Measurements from ENCODE around the gene ARPP19. TPM values are rescaled to one million over a fixed set of nuclear protein-coding genes. Genes with fewer than 3 reads are reported as not detected.
A peak's percentile ranks its signal among the peaks of the same experiment; 100 is the strongest.

Gene ARPP19
- total and polyA plus RNA-seq, 10 of the 15 experiments (the other 5 are each of a cell fraction or from before 2014, with no cell fraction given), result 77.2 to 167 (median 121) TPM

DNA sequence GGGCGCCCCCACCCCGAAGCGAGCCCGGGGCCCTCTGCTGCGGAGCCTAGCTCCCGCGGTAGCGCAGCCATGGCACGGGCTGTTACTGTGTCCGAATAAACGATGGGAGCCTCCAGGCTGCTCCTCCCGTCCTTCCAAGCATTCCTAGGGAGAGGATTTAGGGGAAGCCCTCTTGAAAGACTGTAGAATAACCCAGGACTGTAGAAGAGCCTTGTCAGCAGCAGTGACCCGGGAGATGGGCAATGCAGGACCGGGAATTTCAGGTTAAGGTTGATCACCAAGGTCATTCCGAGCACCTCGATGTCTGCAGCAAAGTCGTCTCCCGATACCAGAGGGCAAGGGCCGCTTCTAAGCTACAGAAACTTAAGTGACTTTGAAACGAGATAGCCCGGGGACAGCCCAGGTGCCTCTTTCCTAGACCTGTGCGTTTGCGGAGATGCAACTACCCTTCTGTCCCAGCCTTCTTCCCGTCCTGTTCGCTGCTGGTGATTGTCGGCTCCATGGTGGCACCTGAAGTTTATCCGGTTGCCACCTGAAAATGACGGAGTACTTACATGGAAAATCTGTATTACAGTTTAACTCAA, 39.4 kb downstream of the ARPP19 start (continued):
- no peak for TF ChIP-seq POLR2AphosphoS5 (IDR thresholded peaks at IDR 0.05; ENCODE audit: low read length)
- peak; percentile 12; the same call in 1 of the 2 replicates for TF ChIP-seq GATAD2B (conservative IDR thresholded peaks at IDR 0.05; ENCODE audit: low read depth)
- TF ChIP-seq, protein P1, sequence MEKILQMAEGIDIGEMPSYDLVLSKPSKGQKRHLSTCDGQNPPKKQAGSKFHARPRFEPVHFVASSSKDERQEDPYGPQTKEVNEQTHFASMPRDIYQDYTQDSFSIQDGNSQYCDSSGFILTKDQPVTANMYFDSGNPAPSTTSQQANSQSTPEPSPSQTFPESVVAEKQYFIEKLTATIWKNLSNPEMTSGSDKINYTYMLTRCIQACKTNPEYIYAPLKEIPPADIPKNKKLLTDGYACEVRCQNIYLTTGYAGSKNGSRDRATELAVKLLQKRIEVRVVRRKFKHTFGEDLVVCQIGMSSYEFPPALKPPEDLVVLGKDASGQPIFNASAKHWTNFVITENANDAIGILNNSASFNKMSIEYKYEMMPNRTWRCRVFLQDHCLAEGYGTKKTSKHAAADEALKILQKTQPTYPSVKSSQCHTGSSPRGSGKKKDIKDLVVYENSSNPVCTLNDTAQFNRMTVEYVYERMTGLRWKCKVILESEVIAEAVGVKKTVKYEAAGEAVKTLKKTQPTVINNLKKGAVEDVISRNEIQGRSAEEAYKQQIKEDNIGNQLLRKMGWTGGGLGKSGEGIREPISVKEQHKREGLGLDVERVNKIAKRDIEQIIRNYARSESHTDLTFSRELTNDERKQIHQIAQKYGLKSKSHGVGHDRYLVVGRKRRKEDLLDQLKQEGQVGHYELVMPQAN (conservative IDR thresholded peaks at IDR 0.05), result 0 out of 2 replicates have a peak, but pooled peaks have one; percentile 28

DNA sequence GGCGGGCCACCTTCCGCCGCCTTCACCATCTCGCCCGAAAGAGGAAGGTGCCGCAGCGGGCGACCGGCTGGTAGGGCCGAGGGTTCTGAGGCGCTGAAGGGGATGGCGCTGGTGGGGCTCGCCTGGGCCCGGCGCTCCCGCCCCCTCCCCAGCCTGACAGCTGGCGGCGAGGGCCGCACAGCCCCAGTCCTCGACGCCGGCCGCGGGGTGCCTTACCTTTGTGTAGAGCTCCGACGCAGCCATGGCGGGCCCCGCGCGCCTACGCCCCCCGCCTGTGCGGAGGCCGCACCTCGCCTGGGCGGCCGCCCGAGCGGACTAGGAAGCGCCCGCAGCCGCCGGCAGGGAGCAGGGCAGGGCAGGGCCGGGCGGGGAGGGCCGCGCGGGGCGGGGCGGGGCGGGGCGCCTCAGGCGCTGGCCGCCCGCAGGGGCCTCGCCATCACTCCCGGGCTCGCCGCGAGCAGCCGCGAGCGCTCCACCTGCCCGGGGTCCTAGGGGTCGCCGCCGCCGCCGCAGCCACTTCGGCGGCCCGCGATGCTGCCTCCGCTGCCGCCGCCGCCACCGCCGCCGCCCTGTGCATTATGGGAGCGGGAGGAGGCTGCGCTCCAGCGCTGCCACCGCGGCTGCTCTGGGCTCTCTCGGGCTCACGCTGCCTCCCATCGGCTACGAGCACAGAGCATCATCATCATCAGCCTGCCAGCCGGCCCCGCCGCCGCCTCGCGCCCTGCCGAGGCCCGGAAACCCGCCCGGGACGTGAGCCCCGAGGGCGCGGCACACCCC, 40.1 kb downstream of the ARPP19 start, which contains the start of gene MYO5A:
MYO5A (minus strand) TSS at position 317 of the 777 bp plus-strand sequence; CDS start at position 243, 74 bp downstream.
- ChIA-PET CTCF (interaction anchor here (0.8 to 4.4 kb wide), 11 partner anchors 9 to 198 kb away, joined by 3 to 20 read pairs (median 4); no protein-coding TSS in a partner anchor), POLR2A (interaction anchor here (0.5 to 1.2 kb wide), 3 partner anchors 25 to 37 kb away, joined by 3 to 4 read pairs (median 4); no protein-coding TSS in a partner anchor), RAD21 (ENCODE audit: unreplicated experiment) (interaction anchor here (1.1 to 5.8 kb wide), 10 partner anchors 26 to 207 kb away, joined by 3 to 42 read pairs (median 5); no protein-coding TSS in a partner anchor), SMC1A (ENCODE audit: uncharacterized antibody, unreplicated experiment) (interaction anchor here (1.0 to 2.5 kb wide), 4 partner anchors 22 to 295 kb away, joined by 3 to 12 read pairs (median 6); no protein-coding TSS in a partner anchor)
- Histone ChIP-seq H4K20me1 (ENCODE audit: control insufficient read depth, insufficient read depth) (no peaks in the 10 kb centered on the region; the same call in 1 of the 2 replicates), H3K27me3 (replicated peaks in 1 of 2; ENCODE audit: control insufficient read depth in 2 of 2, insufficient read depth in 2 of 2, low read length in 1 of 2) (no peaks in the 10 kb centered on the region), H3K4me2 (ENCODE audit: control insufficient read depth, insufficient read depth) (peak within 1 kb of the TSS; percentile 95), H3K36me3 (ENCODE audit: control insufficient read depth in 2 of 2, insufficient read depth in 2 of 2, low read length in 1 of 2) (no peaks in the 10 kb centered on the region), H3K9me3 (replicated peaks; ENCODE audit: control insufficient read depth, insufficient read depth, low read length) (no peaks in the 10 kb centered on the region), H3K79me2 (ENCODE audit: control insufficient read depth, insufficient read depth, low read length) (peaks cover 25% of the 10 kb centered on the region), H3K27ac (ENCODE audit: control insufficient read depth, insufficient read depth) (peak within 1 kb of the TSS; percentile 39), H3K9ac (ENCODE audit: control insufficient read depth, insufficient read depth, low read length) (peak within 1 kb of the TSS; percentile 69), H3K4me3 (peak within 1 kb of the TSS; percentile 85), H3K4me1 (ENCODE audit: control insufficient read depth, insufficient read depth, low read length) (peaks cover 3% of the 10 kb centered on the region), H2AFZ (ENCODE audit: control insufficient read depth, low read depth, low read length) (peak within 1 kb of the TSS; percentile 94)
- no peak for FAIRE-seq
- intact Hi-C loops (cut with micrococcal nuclease; ENCODE audit: unreplicated experiment), result loop anchor here (1.0 to 5.0 kb wide), 3 partner anchors 62 to 196 kb away; no protein-coding TSS in a partner anchor
- under 1% methylated on average over 57 of the region's 103 CpGs for WGBS (ENCODE audit: insufficient coverage, insufficient replicate concordance, low lambda C conversion rate, missing lambda C conversion rate)
- in situ Hi-C loops (cut with MboI), result no loop called here
- BruUV-seq (replicated peaks), result no TSS peak
- peak; percentile 89 for ATAC-seq
- no peak for DNase-seq (ENCODE audit: low read depth, low spot score)
- no peak for TF ChIP-seq SRF (IDR thresholded peaks at IDR 0.05; ENCODE audit: low read depth in 2 of 2, low read length in 2 of 2)
- TF ChIP-seq HDGF (IDR thresholded peaks at IDR 0.05), result no peak
- TF ChIP-seq IRF4 (IDR thresholded peaks at IDR 0.05; ENCODE audit: low read depth, low read length), result no peak
- TF ChIP-seq JUNB (IDR thresholded peaks at IDR 0.05), result no peak
- no peak for TF ChIP-seq POLR2AphosphoS2 (IDR thresholded peaks at IDR 0.05; ENCODE audit: low read depth, low read length)
- TF ChIP-seq ZSCAN29 (IDR thresholded peaks at IDR 0.05), result no peak
- TF ChIP-seq CHD2 (IDR thresholded peaks at IDR 0.05; ENCODE audit: borderline replicate concordance, low read depth, low read length), result no peak
- TF ChIP-seq CREB1 (IDR thresholded peaks at IDR 0.05; ENCODE audit: low read depth), result peak; percentile 32; the same call in 1 of the 2 replicates
- TF ChIP-seq SREBF2 (IDR thresholded peaks at IDR 0.05; ENCODE audit: low read length), result no peak
- TF ChIP-seq SUZ12 (IDR thresholded peaks at IDR 0.05; ENCODE audit: unreplicated experiment), result no peak
- TF ChIP-seq, protein P2, sequence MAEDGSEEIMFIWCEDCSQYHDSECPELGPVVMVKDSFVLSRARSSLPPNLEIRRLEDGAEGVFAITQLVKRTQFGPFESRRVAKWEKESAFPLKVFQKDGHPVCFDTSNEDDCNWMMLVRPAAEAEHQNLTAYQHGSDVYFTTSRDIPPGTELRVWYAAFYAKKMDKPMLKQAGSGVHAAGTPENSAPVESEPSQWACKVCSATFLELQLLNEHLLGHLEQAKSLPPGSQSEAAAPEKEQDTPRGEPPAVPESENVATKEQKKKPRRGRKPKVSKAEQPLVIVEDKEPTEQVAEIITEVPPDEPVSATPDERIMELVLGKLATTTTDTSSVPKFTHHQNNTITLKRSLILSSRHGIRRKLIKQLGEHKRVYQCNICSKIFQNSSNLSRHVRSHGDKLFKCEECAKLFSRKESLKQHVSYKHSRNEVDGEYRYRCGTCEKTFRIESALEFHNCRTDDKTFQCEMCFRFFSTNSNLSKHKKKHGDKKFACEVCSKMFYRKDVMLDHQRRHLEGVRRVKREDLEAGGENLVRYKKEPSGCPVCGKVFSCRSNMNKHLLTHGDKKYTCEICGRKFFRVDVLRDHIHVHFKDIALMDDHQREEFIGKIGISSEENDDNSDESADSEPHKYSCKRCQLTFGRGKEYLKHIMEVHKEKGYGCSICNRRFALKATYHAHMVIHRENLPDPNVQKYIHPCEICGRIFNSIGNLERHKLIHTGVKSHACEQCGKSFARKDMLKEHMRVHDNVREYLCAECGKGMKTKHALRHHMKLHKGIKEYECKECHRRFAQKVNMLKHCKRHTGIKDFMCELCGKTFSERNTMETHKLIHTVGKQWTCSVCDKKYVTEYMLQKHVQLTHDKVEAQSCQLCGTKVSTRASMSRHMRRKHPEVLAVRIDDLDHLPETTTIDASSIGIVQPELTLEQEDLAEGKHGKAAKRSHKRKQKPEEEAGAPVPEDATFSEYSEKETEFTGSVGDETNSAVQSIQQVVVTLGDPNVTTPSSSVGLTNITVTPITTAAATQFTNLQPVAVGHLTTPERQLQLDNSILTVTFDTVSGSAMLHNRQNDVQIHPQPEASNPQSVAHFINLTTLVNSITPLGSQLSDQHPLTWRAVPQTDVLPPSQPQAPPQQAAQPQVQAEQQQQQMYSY (CRISPR knock-in tag; IDR thresholded peaks at IDR 0.05), result no peak

Data from GM12878 (cell line).